Ovary (tissue), 9 donors: ENCODE data around the gene ERV3-1. TPM values are rescaled to one million over a fixed set of nuclear protein-coding genes. Genes with fewer than 3 reads are reported as not detected.
A peak's percentile ranks its signal among the peaks of the same experiment; 100 is the strongest.
"Not testable (repeated sequence)": the region's sequence is repeated elsewhere in the genome, so short reads cannot be mapped to it uniquely, and the experiment has no call there.

Experiments
- DNase-seq, 5 donors: peaks; one replicate each; pipeline ENCODE4 v3.0.0-alpha.2; 2019 to 2020
- H3K27ac ChIP-seq, 2 donors: fragments of 200-600 bp; one replicate each; pipeline versions ENCODE4 v1.5.1 to v1.8.0; 2019 to 2022
- H3K27me3 ChIP-seq: fragments of 200-600 bp; one replicate; pipeline ENCODE4 v1.8.0; 2022
- H3K36me3 ChIP-seq: fragments of 200-600 bp; sonication (generic); one replicate; pipeline ENCODE4 v1.5.1; 2019
- H3K4me1 ChIP-seq: one replicate; pipeline ENCODE4 v1.8.1; 2013; ENCODE audit warnings: mild to moderate bottlenecking, moderate library complexity; ENCODE audit not compliant: insufficient read depth
- H3K4me3 ChIP-seq: fragments of 200-600 bp; sonication (generic); one replicate; pipeline ENCODE4 v1.5.1; 2017
- H3K9me3 ChIP-seq, 2 donors: fragments of 200-600 bp in 1 of 2; sonication (generic) in 1 of 2; one replicate each; pipeline versions ENCODE4 v1.5.1 to v1.8.1; 2013 to 2019; ENCODE audit warnings: mild to moderate bottlenecking in 1 of 2, moderate library complexity in 1 of 2
- EP300 ChIP-seq: sonication (generic); formaldehyde crosslinking; IDR thresholded peaks from one replicate; pipeline ENCODE4 v1.6.1; 2017; ENCODE audit warnings: antibody characterized with exemption
- POLR2A ChIP-seq: fragments of 450-650 bp; IDR thresholded peaks from one replicate; pipeline ENCODE4 v1.6.1; 2017; ENCODE audit warnings: antibody characterized with exemption, mild to moderate bottlenecking, moderate library complexity
- WGBS, 3 donors: extraction: QIAGEN DNeasy Blood & Tissue Kit in 1 of 3; methylation state at CpG; one replicate each; pipeline versions ENCODE4 v1.1.5 to v1.1.7; 2013 to 2017; 5-methylcytosine and 5-hydroxymethylcytosine counted together
- intact Hi-C, 4 donors: fragments of 100-400 bp; cut with DNase I; formaldehyde crosslinking; loops; one replicate each; pipeline versions ENCODE4 v1.11.0 to v1.15.1; 2022 to 2023
- polyA plus RNA-seq, 2 donors: library from polyadenylated mRNA; stranded (reverse); fragments of 200-250 nt in 1 of 2; fragments of 350-450 nt in 1 of 2; fragmentation: Illumina TruSeq in 1 of 2; extraction: RNeasy Lipid Tissue Mini Kit (QIAGEN cat#74804) in 1 of 2; gene quantifications; one replicate each; pipeline ENCODE4 v1.2.3, GENCODE V29; 2013 to 2014
- total RNA-seq, 7 donors: library from RNA; depleted of rRNA in 2 of 7; stranded (reverse); fragments of >200 nt in 2 of 7; fragmentation: NEBNext Ultra II Directional in 3 of 7; extraction: Animal tissue kit (Norgen Biotek cat#: 25700) in 3 of 7; gene quantifications; one replicate each; pipeline versions ENCODE4 v1.1.0 to v1.2.4, GENCODE V29; 2016 to 2023
- TF ChIP-seq, protein P1 (sequence below), 3 donors: fragments of 450-650 bp in 2 of 3; fragments of 200-600 bp in 1 of 3; IDR thresholded peaks; one replicate each; pipeline versions ENCODE4 v1.5.1 to v1.8.0; 2016 to 2022; ENCODE audit warnings: antibody characterized with exemption in 3 of 3, mild to moderate bottlenecking in 1 of 3
- donor health status: DM: no; HTN: no; CAD: no; lungs with moderate emphysema.
- donor health status: DM: no; HTN: no; CAD: no.
- donor health status: Bipolar disorder and iron deficiency.
- donor health status: DM: yes; HTN: yes; CAD: no.
- donor health status: DM: no; HTN: no; CAD: no.
- donor health status: DM: yes; HTN: yes; CAD: no.

The ERV3-1 gene
- total and polyA plus RNA-seq, 9 donors: 3.1 to 17.9 (median 11.4) TPM

DNA sequence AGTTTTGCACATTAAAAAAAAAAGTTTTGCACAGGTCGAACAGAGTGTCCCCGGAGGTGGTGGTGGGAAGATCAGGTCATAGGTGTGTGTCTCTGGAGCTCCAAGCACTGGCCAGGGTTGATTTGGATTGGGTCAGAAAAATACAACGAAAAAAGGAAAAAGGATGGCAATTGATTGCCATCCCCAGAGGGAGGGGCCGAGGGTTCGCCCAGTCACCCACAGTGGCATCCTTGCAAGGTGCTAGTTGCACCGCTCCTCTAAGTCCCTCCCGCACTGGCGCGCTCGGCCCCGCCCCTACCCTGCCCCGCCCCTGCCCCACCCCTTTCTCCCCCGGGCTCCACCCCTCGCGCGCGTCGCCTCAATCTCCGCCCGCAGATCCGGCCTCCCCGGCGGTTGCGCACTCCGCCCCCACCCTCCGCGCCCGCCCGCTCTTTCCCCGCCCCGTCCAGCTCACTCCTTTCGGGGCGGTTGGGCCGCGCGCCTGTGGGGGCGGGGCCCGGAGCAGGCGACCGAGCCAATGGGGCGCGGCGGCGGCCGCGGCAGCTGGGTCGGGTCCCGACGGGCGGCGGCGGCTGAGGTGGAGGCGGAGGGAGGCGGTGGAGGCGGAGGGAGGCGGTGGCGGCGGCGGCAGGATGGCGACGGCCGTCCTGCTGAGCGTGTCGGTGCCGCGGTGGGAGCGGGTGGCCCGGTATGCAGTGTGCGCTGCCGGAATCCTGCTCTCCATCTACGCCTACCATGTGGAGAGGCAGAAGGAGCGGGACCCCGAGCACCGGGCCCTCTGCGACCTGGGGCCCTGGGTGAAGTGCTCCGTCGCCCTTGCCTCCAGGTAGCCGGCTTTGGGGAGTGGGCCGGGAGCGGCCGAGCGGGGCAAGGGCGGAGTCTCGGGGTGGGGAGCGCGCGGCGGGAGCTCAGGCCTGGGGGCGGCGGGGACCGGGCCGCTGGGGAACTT, 31.5 kb upstream of the ERV3-1 start:
- intact Hi-C loops: no loop called here
- no peak for TF ChIP-seq POLR2A
- TF ChIP-seq EP300: no peak
- TF ChIP-seq, protein P1, sequence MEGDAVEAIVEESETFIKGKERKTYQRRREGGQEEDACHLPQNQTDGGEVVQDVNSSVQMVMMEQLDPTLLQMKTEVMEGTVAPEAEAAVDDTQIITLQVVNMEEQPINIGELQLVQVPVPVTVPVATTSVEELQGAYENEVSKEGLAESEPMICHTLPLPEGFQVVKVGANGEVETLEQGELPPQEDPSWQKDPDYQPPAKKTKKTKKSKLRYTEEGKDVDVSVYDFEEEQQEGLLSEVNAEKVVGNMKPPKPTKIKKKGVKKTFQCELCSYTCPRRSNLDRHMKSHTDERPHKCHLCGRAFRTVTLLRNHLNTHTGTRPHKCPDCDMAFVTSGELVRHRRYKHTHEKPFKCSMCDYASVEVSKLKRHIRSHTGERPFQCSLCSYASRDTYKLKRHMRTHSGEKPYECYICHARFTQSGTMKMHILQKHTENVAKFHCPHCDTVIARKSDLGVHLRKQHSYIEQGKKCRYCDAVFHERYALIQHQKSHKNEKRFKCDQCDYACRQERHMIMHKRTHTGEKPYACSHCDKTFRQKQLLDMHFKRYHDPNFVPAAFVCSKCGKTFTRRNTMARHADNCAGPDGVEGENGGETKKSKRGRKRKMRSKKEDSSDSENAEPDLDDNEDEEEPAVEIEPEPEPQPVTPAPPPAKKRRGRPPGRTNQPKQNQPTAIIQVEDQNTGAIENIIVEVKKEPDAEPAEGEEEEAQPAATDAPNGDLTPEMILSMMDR (IDR thresholded peaks at IDR 0.05): no peak
- WGBS, 3 donors: 1 to 4% (median 1%) methylated on average over 20 to 90 of the region's 92 CpGs

DNA sequence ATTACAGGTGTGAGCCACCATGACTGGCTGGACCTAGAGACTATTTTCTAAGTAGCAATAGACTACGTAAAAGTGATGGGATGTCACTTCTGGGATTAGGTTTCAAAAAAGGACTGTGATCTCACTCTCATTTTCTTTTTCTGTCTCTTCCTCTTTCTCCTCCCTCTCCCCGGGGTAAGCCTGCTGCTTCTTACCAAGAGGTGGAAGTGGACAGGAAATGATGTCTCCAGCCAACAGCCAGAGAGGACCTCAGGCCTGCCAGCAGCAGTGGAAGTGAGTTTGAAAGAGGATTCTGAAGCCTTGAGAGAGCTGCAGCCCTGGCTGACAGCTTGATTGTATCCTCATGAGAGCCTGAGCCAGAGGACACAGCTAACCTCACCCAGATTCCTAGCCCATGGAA, 30.0 kb upstream of the ERV3-1 start:
- 23 to 32% (median 30%) methylated on average over 2 of the region's 2 CpGs for WGBS, 3 donors
- H3K27ac ChIP-seq, H3K4me1 ChIP-seq, intact Hi-C loops, DNase-seq, H3K27me3 ChIP-seq, H3K9me3 ChIP-seq, H3K4me3 ChIP-seq, H3K36me3 ChIP-seq: not testable (repeated sequence)

More for the DNA sequence above, 31.5 kb upstream of the ERV3-1 start:
- peak; percentile 92 to 96 (median 94) for DNase-seq
- peak overlapping the region; percentile 57 to 73 for H3K27ac ChIP-seq
- H3K36me3 ChIP-seq: no peaks in the 10 kb centered on the region
- no peaks in the 10 kb centered on the region for H3K9me3 ChIP-seq
- H3K4me1 ChIP-seq: no peaks in the 10 kb centered on the region
- H3K27me3 ChIP-seq: no peaks in the 10 kb centered on the region
- peak overlapping the region; percentile 82 for H3K4me3 ChIP-seq

DNA sequence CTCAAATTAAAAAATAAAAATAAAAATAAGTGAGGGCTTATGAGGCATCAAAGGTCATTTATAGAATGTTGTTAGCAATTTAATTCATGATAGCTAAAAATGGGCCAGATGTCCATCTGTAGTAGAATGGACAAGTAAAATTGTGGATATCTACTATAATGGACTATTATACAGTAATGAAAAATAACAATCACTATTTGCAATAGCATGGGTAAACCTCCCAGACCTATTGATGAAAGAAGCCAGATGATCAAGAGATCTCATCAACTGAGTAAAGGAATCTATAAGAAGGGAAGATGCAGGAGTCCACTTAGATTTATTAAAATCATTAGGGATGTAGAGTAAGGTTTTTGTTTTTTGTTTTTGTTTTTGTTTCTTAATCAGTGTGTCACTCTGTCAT, 29.0 kb upstream of the ERV3-1 start:
- H3K4me1 ChIP-seq, H3K27me3 ChIP-seq, intact Hi-C loops, DNase-seq, H3K9me3 ChIP-seq, H3K27ac ChIP-seq, H3K4me3 ChIP-seq, H3K36me3 ChIP-seq: not testable (repeated sequence)

DNA sequence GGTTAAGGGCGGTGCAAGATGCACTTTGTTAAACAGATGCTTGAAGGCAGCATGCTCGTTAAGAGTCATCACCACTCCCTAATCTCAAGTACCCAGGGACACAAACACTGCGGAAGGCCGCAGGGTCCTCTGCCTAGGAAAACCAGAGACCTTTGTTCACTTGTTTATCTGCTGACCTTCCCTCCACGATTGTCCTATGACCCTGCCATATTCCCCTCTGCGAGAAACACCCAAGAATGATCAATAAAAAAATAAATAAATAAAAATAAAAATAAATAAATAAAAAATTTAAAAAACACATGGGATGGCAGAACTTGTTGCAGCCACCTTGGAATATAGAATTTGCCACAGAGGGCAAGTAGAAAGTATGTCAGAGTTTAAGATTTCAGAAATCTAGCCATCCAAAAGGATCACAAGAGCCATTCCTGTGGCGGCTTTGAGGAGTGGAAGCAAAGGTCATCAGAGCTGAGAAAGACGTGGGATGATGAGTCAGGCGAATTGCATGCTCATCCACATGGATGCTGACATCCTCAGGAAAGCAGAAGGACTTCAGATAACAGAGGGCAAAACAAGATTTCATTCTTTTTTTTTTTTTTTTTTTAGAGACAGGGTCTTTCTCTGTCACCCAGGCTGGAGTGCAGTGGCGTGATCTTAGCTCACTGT, 27.8 kb upstream of the ERV3-1 start:
- WGBS, 3 donors: 58 to 76% (median 74%) methylated on average over 9 to 10 of the region's 10 CpGs
- H3K36me3 ChIP-seq, H3K9me3 ChIP-seq, H3K4me1 ChIP-seq, intact Hi-C loops, DNase-seq, H3K27ac ChIP-seq, H3K27me3 ChIP-seq, H3K4me3 ChIP-seq: not testable (repeated sequence)

DNA sequence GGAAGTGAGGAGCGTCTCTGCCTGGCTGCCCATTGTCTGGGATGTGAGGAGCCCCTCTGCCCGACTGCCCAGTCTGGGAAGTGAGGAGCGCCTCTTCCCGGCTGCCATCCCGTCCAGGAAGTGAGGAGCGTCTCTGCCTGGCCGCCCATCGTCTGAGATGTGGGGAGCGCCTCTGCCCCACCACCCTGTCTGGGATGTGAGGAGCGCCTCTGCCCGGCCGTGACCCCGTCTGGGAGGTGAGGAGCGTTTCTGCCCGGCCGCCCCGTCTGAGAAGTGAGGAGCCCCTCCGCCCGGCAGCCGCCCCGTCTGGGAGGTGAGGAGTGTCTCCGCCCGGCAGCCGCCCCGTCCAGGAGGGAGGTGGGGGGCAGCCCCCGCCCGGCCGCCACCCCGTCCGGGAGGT, 26.9 kb upstream of the ERV3-1 start:
- H3K27me3 ChIP-seq, H3K36me3 ChIP-seq, H3K9me3 ChIP-seq, H3K27ac ChIP-seq, H3K4me1 ChIP-seq, intact Hi-C loops, H3K4me3 ChIP-seq: not testable (repeated sequence)
- DNase-seq: peak in 1 of 5 donors; percentile 23
- WGBS, 3 donors: 94 to 95% (median 94%) methylated on average over 22 to 30 of the region's 30 CpGs

DNA sequence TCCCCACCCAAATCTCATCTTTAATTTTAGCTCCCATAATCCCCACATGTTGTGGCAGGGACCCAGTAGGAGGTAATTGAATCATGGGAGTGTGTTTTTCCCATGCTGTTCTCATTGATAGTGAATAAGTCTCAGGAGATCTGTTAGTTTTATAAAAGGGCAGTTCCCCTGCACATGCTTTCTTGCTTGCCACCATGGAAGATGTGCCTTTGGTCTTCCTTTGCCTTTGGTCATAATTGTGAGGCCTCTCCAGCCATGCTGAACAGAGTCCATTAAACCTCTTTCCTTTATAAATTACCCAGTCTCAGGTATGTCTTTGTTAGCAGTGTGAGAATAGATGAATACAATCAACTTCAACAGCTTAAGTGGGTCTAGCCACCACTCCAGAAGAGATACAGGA, 18.5 kb upstream of the ERV3-1 start:
- DNase-seq, intact Hi-C loops: not testable (repeated sequence)

DNA sequence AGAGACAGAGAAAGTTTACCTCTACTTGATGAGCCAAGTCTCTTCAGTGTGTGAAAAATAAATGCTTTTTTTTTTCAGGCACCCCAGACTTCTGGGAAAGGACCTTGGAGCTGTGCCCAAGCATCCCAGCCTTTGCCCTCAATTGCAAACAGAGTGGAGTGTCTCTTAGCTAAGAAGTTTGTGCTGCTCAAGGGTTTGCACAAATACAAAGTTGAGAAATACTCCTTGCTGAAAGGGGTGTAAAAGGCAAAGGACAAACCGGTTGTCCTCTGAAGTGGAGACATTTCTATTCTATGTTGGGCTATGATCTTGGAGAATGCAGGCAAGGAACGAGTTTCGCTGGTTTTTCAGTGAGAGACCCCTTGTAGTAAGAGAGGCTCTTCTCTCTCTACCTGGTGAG, 14.5 kb upstream of the ERV3-1 start:
- WGBS, 3 donors: 73 to 83% (median 79%) methylated on average over 2 of the region's 3 CpGs
- H3K27me3 ChIP-seq, H3K9me3 ChIP-seq, H3K36me3 ChIP-seq, H3K27ac ChIP-seq, intact Hi-C loops, H3K4me1 ChIP-seq, H3K4me3 ChIP-seq: not testable (repeated sequence)
- DNase-seq: peak; percentile 70 to 86 (median 81)

More for the DNA sequence above, 18.5 kb upstream of the ERV3-1 start:
- not testable (repeated sequence) for H3K9me3 ChIP-seq, H3K36me3 ChIP-seq, H3K27ac ChIP-seq, H3K4me3 ChIP-seq, H3K4me1 ChIP-seq, H3K27me3 ChIP-seq

DNA sequence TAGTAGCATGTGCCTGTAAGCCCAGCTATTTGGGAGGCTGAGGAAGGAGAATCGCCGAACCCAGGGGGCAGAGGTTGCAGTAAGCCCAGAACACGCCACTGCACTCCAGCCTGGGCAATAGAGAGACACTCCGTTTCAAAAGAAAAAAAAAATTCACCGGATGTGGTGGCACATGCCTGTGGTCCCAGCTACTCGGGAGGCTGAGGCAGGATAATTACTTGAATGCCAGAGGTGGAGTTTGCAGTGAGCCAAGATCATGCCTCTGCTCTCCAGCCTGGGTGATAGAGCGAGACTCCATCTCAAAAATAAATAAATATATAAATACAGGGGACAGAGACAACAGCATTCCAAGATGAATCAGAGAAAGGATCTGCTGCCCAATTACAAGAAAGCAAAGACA, 3.4 kb upstream of the ERV3-1 start:
- intact Hi-C loops, H3K27me3 ChIP-seq, H3K9me3 ChIP-seq, H3K36me3 ChIP-seq, H3K4me3 ChIP-seq, DNase-seq, H3K27ac ChIP-seq, H3K4me1 ChIP-seq: not testable (repeated sequence)
- 85 to 89% (median 86%) methylated on average over 7 of the region's 7 CpGs for WGBS, 3 donors

DNA sequence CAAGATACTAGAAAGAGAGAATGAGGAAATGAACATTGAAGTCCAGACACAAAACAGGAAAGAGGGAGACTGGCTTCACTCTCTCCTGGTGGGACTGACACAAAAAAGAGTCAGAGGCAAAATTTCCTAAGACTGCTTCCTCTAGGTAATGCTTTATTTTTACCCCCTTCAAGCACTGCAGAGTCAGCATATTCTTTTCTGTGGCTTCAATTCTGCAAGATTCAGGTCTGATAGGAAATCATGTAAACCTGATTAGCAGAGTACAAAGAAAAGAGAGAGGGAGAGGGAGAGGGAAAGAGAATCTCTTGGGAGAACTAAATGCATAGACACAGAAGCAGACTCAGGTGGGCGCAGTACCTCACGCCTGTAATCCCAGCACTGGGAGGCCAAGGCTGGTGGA, 2.9 kb upstream of the ERV3-1 start:
- H3K27ac ChIP-seq, intact Hi-C loops, H3K36me3 ChIP-seq, H3K4me3 ChIP-seq, H3K4me1 ChIP-seq, H3K9me3 ChIP-seq, H3K27me3 ChIP-seq, DNase-seq: not testable (repeated sequence)
- 92 to 98% (median 93%) methylated on average over 2 of the region's 2 CpGs for WGBS, 3 donors

DNA sequence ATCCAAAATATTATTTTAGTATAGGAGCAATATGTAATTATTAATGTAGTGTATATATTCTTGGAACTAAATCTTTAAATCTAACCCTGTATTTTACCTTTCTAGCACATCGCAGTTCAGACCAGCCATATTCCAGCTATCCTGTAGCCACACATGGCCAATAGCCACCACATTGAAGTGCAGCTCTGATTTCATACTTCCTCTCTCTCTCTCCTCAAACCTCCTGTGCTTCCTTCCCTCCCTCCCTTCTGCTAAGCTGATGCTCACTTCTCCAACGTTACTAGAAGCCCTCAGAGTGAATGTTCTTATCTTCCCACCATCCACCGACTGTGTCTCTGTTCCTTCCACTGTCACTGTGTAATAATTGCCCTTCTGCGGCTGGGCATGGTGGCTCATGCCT, 549 bp upstream of the ERV3-1 start:
- 64 to 68% (median 66%) methylated on average over 4 of the region's 4 CpGs for WGBS, 3 donors
- H3K4me1 ChIP-seq, H3K27me3 ChIP-seq, intact Hi-C loops, H3K36me3 ChIP-seq, H3K9me3 ChIP-seq, DNase-seq: not testable (repeated sequence)
- peak overlapping the region in 1 of 2 donors; percentile 79 for H3K27ac ChIP-seq
- H3K4me3 ChIP-seq: peak overlapping the region; percentile 61
